H9 (cell line): ENCODE data around the gene NMT1. TPM values are rescaled to one million over a fixed set of nuclear protein-coding genes. Genes with fewer than 3 reads are reported as not detected.
A peak's percentile ranks its signal among the peaks of the same experiment; 100 is the strongest.

Source experiments
- DNase-seq: peaks from one replicate; pipeline ENCODE4 v3.0.0-alpha.2; 2017
- H2AFZ ChIP-seq: one replicate; pipeline ENCODE4 v1.6.1; 2013; ENCODE audit warnings: mild to moderate bottlenecking, low read length, control low read depth, moderate library complexity
- H2AK5ac ChIP-seq: 2 replicates; pipeline ENCODE4 v1.6.1; 2013; ENCODE audit warnings: low read length, control low read depth, mixed read lengths; ENCODE audit not compliant: insufficient read length
- H2BK120ac ChIP-seq: one replicate; pipeline ENCODE4 v1.6.1; 2013; ENCODE audit warnings: low read depth, mild to moderate bottlenecking, low read length, control low read depth, inconsistent platforms; ENCODE audit not compliant: poor library complexity, severe bottlenecking
- H2BK12ac ChIP-seq: 2 replicates; pipeline ENCODE4 v1.6.1; 2013; ENCODE audit warnings: low read length, control low read depth, mixed read lengths, low read depth; ENCODE audit not compliant: insufficient read length
- H2BK15ac ChIP-seq: 2 replicates; pipeline ENCODE4 v1.6.1; 2013; ENCODE audit warnings: low read depth, low read length, control low read depth
- H2BK20ac ChIP-seq: one replicate; pipeline ENCODE4 v1.6.1; 2013; ENCODE audit warnings: low read depth, mild to moderate bottlenecking, low read length, control low read depth, inconsistent platforms; ENCODE audit not compliant: poor library complexity, severe bottlenecking
- H2BK5ac ChIP-seq: 2 replicates; pipeline ENCODE4 v1.6.1; 2013; ENCODE audit warnings: low read length, control low read depth, mixed read lengths; ENCODE audit not compliant: insufficient read length
- H3K14ac ChIP-seq: 2 replicates; pipeline ENCODE4 v1.6.1; 2013; ENCODE audit warnings: low read length, control low read depth; ENCODE audit not compliant: insufficient read depth
- H3K18ac ChIP-seq: 2 replicates; pipeline ENCODE4 v1.6.1; 2013; ENCODE audit warnings: low read depth, mild to moderate bottlenecking, mixed read lengths, low read length, control low read depth; ENCODE audit not compliant: insufficient read length
- H3K23ac ChIP-seq: 2 replicates; pipeline ENCODE4 v1.6.1; 2013; ENCODE audit warnings: low read length, control low read depth, mixed read lengths, low read depth; ENCODE audit not compliant: insufficient read length
- H3K23me2 ChIP-seq: 2 replicates; pipeline ENCODE4 v1.6.1; 2013; ENCODE audit warnings: low read depth, mild to moderate bottlenecking, mixed read lengths, low read length, control low read depth; ENCODE audit not compliant: insufficient read length, poor library complexity, severe bottlenecking
- H3K27ac ChIP-seq: 2 replicates; pipeline ENCODE4 v1.5.1; 2013; ENCODE audit warnings: low read length, control low read depth, mixed read lengths, low read depth; ENCODE audit not compliant: insufficient read length
- H3K27me3 ChIP-seq: 2 replicates; pipeline ENCODE4 v1.6.1; 2013; ENCODE audit warnings: low read length, control low read depth, inconsistent platforms; ENCODE audit not compliant: insufficient read depth
- H3K4ac ChIP-seq: 2 replicates; pipeline ENCODE4 v1.6.1; 2013; ENCODE audit warnings: low read depth, mild to moderate bottlenecking, control low read depth, inconsistent platforms, low read length, moderate library complexity
- H3K4me1 ChIP-seq: 2 replicates; pipeline ENCODE4 v1.6.1; 2013; ENCODE audit warnings: low read length, control low read depth, inconsistent platforms; ENCODE audit not compliant: insufficient read depth
- H3K4me2 ChIP-seq: 2 replicates; pipeline ENCODE4 v1.6.1; 2013; ENCODE audit warnings: low read length, control low read depth, mixed read lengths; ENCODE audit not compliant: insufficient read length, insufficient read depth
- H3K56ac ChIP-seq: 2 replicates; pipeline ENCODE4 v1.6.1; 2013; ENCODE audit warnings: low read depth, mild to moderate bottlenecking, mixed read lengths, low read length, control low read depth; ENCODE audit not compliant: insufficient read length
- H3K79me1 ChIP-seq: 2 replicates; pipeline ENCODE4 v1.6.1; 2013; ENCODE audit warnings: low read depth, mild to moderate bottlenecking, moderate library complexity, low read length, control low read depth, inconsistent platforms; ENCODE audit not compliant: insufficient read depth, poor library complexity, severe bottlenecking
- H3K79me2 ChIP-seq: 2 replicates; pipeline ENCODE4 v1.6.1; 2013; ENCODE audit warnings: low read length, control low read depth, inconsistent platforms; ENCODE audit not compliant: insufficient read depth
- H3K9ac ChIP-seq: 2 replicates; pipeline ENCODE4 v1.6.1; 2013; ENCODE audit warnings: low read length, control low read depth, mixed read lengths; ENCODE audit not compliant: insufficient read length; ENCODE audit errors: extremely low read depth
- H3K9me3 ChIP-seq: one replicate; pipeline ENCODE4 v1.6.1; 2013; ENCODE audit warnings: low read depth, low read length, inconsistent platforms; ENCODE audit not compliant: control insufficient read depth
- H3T11ph ChIP-seq: one replicate; pipeline ENCODE4 v1.6.1; 2013; ENCODE audit warnings: mild to moderate bottlenecking, low read length, control low read depth, inconsistent platforms
- H4K20me1 ChIP-seq: one replicate; pipeline ENCODE4 v1.6.1; 2013; ENCODE audit not compliant: control insufficient read depth, insufficient read length, insufficient read depth
- H4K5ac ChIP-seq: 2 replicates; pipeline ENCODE4 v1.6.1; 2013; ENCODE audit warnings: low read depth, mild to moderate bottlenecking, mixed read lengths, low read length, control low read depth; ENCODE audit not compliant: insufficient read length
- H4K8ac ChIP-seq: replicated peaks from 2 replicates; pipeline ENCODE4 v1.6.1; 2013; ENCODE audit warnings: low read length, control low read depth, mixed read lengths, low read depth; ENCODE audit not compliant: insufficient read length
- H4K91ac ChIP-seq: 2 replicates; pipeline ENCODE4 v1.6.1; 2013; ENCODE audit warnings: low read depth, mild to moderate bottlenecking, moderate library complexity, mixed read lengths, low read length, control low read depth; ENCODE audit not compliant: insufficient read length
- H3K27ac Mint-ChIP-seq, 3 experiments: 2 replicates in 2 of 3; 3 replicates in 1 of 3; pipeline ENCODE4 v1.8.0; 2020 to 2021; ENCODE audit warnings: mixed read lengths in 3 of 3, mild to moderate bottlenecking in 1 of 3, moderate library complexity in 1 of 3
- H3K27me3 Mint-ChIP-seq: 2 replicates; pipeline ENCODE4 v1.8.0; 2021; ENCODE audit warnings: low read depth, mild to moderate bottlenecking, moderate library complexity, mixed read lengths
- H3K36me3 Mint-ChIP-seq, 3 experiments: 2 replicates in 2 of 3; 3 replicates in 1 of 3; pipeline ENCODE4 v1.8.0; 2020 to 2021; ENCODE audit warnings: low read depth in 3 of 3, mixed read lengths in 3 of 3; ENCODE audit not compliant: insufficient read depth in 1 of 3
- H3K4me1 Mint-ChIP-seq, 2 experiments: 2 replicates each; pipeline ENCODE4 v1.8.0; 2020; ENCODE audit warnings: mixed read lengths in 2 of 2
- H3K4me3 Mint-ChIP-seq, 2 experiments: 2 replicates in 1 of 2; 3 replicates in 1 of 2; pipeline ENCODE4 v1.8.0; 2020 to 2021; ENCODE audit warnings: mild to moderate bottlenecking in 2 of 2, mixed read lengths in 2 of 2, moderate library complexity in 1 of 2
- H3K9me3 Mint-ChIP-seq, 2 experiments: 2 replicates in 1 of 2; 3 replicates in 1 of 2; pipeline ENCODE4 v1.8.0; 2020; ENCODE audit warnings: mild to moderate bottlenecking in 2 of 2, mixed read lengths in 2 of 2, moderate library complexity in 1 of 2
- CTCF ChIP-seq: fragments of 200-600 bp; sonication (generic); conservative IDR thresholded peaks from 3 replicates; pipeline ENCODE4 v1.8.0; 2021; ENCODE audit warnings: antibody characterized with exemption, mild to moderate bottlenecking
- WGBS: extraction: QIAGEN DNeasy Blood & Tissue Kit; methylation state at CpG from one replicate; pipeline ENCODE4 v1.1.7; 2013; ENCODE audit warnings: missing lambda C conversion rate, low lambda C conversion rate, mixed read lengths; ENCODE audit not compliant: insufficient read length; ENCODE audit errors: extremely low coverage; 5-methylcytosine and 5-hydroxymethylcytosine counted together
- total RNA-seq: library from RNA; stranded (reverse); gene quantifications from 2 replicates; pipeline ENCODE4 v1.2.1, GENCODE V29; 2021

Gene NMT1
- total RNA-seq, 1 experiment from 2014 or later = 150 TPM

GRCh38 chr17:45108051-45108450 lies 46.9 kb downstream of the NMT1 start:
- Histone ChIP-seq H4K91ac (no peak overlapping the region), H3T11ph (no peak overlapping the region), H3K4me1 (no peaks in the 10 kb centered on the region), H3K27me3 (no peaks in the 10 kb centered on the region), H3K27ac (no peak overlapping the region), H2BK120ac (no peak overlapping the region), H4K20me1 (no peaks in the 10 kb centered on the region), H2BK5ac (no peak overlapping the region), H4K8ac (no peak overlapping the region), H2AK5ac (no peak overlapping the region), H2BK20ac (no peak overlapping the region), H3K18ac (no peak overlapping the region), H3K9me3 (no peaks in the 10 kb centered on the region), H3K79me2 (no peaks in the 10 kb centered on the region), H3K4ac (no peak overlapping the region), H3K23ac (no peak overlapping the region), H3K79me1 (no peaks in the 10 kb centered on the region), H2AFZ (no peak overlapping the region), H2BK15ac (no peak overlapping the region), H2BK12ac (no peak overlapping the region), H3K23me2 (no peaks in the 10 kb centered on the region), H4K5ac (no peak overlapping the region), H3K14ac (no peak overlapping the region), H3K56ac (no peak overlapping the region), H3K4me2 (no peak overlapping the region), H3K9ac (no peak overlapping the region)
- no peak overlapping the region for H3K4me3 Mint-ChIP-seq
- H3K27me3 Mint-ChIP-seq = peaks cover 2% of the 10 kb centered on the region; the same call in 1 of the 2 replicates
- WGBS = no CpG with 5 or more reads among the region's 9 CpGs
- no peak for TF ChIP-seq CTCF
- peaks cover 7 to 60% (median 55%) of the 10 kb centered on the region in 3 experiments; a peak in 6 of 7 replicates for H3K36me3 Mint-ChIP-seq
- DNase-seq = no peak
- peak overlapping the region in 2 of 3 experiments; percentile 50 to 81; a peak in 3 of 7 replicates for H3K27ac Mint-ChIP-seq
- no peaks in the 10 kb centered on the region for H3K9me3 Mint-ChIP-seq
- peaks cover 0 to 7% of the 10 kb centered on the region in 2 experiments; a peak in 2 of 4 replicates for H3K4me1 Mint-ChIP-seq
